ENCODE data around the gene GPR84. TPM values are rescaled to one million over a fixed set of nuclear protein-coding genes. Genes with fewer than 3 reads are reported as not detected.
A peak's percentile ranks its signal among the peaks of the same experiment; 100 is the strongest.

The GPR84 gene
- total and polyA plus RNA-seq, 2 of the 13 experiments (the other 11 are each of a cell fraction or from before 2014, with no cell fraction given), result not detected

- TF ChIP-seq ZNF652 (CRISPR knock-in tag; IDR thresholded peaks at IDR 0.05; ENCODE audit: borderline replicate concordance, low read depth) (no peak), RAD21 (CRISPR knock-in tag; IDR thresholded peaks at IDR 0.05) (peak; percentile 89), IKZF4 (CRISPR knock-in tag; IDR thresholded peaks at IDR 0.05; ENCODE audit: borderline replicate concordance, low read depth, not compliant biosample characterization) (peak; percentile 36), MAF1 (CRISPR knock-in tag; IDR thresholded peaks at IDR 0.05; ENCODE audit: borderline replicate concordance) (no peak), ZNF891 (CRISPR knock-in tag; IDR thresholded peaks at IDR 0.05) (no peak), ZNF563 (CRISPR knock-in tag; IDR thresholded peaks at IDR 0.05) (no peak), DNMT1 (CRISPR knock-in tag; IDR thresholded peaks at IDR 0.05) (no peak), ZNF343 (CRISPR knock-in tag; IDR thresholded peaks at IDR 0.05) (no peak), TFDP1 (CRISPR knock-in tag; IDR thresholded peaks at IDR 0.05; ENCODE audit: borderline replicate concordance) (peak; percentile 55; the same call in 1 of the 2 replicates), ZNF598 (CRISPR knock-in tag; IDR thresholded peaks at IDR 0.05; ENCODE audit: borderline replicate concordance) (0 out of 2 replicates have a peak, but pooled peaks have one; percentile 57), FOXA1 (IDR thresholded peaks at IDR 0.05) (no peak), FOXA1 (CRISPR knock-in tag; IDR thresholded peaks at IDR 0.05) (no peak), SETDB1 (CRISPR knock-in tag; IDR thresholded peaks at IDR 0.05; ENCODE audit: borderline replicate concordance) (no peak), SMARCE1 (IDR thresholded peaks at IDR 0.05; ENCODE audit: borderline replicate concordance) (no peak), PRDM15 (CRISPR knock-in tag; IDR thresholded peaks at IDR 0.05) (no peak), ZBTB26 (CRISPR knock-in tag; IDR thresholded peaks at IDR 0.05; ENCODE audit: borderline replicate concordance) (no peak), ZBTB21 (CRISPR knock-in tag; IDR thresholded peaks at IDR 0.05) (no peak), ZBTB20 (CRISPR knock-in tag; IDR thresholded peaks at IDR 0.05; ENCODE audit: borderline replicate concordance, low read depth) (peak; percentile 56; the same call in 1 of the 2 replicates), NFYC (CRISPR knock-in tag; IDR thresholded peaks at IDR 0.05) (no peak), ZNF496 (CRISPR knock-in tag; IDR thresholded peaks at IDR 0.05; ENCODE audit: insufficient replicate concordance) (no peak), GPBP1L1 (CRISPR knock-in tag; IDR thresholded peaks at IDR 0.05) (no peak), KLF9 (CRISPR knock-in tag; IDR thresholded peaks at IDR 0.05; ENCODE audit: low read depth) (no peak), NR0B2 (CRISPR knock-in tag; IDR thresholded peaks at IDR 0.05) (no peak)
Measured at GRCh38 chr12:54379398-54380201, 15.3 kb upstream of the GPR84 start (continued).
